ENCODE results near the gene APBB1. TPM values are rescaled to one million over a fixed set of nuclear protein-coding genes. Genes with fewer than 3 reads are reported as not detected.

The APBB1 gene
- total RNA-seq, 1 experiment from 2014 or later: 34.8 TPM

- no peak for TF ChIP-seq CTCF (conservative IDR thresholded peaks at IDR 0.05)
- no peaks in the 10 kb centered on the region for H3K79me2 ChIP-seq (ENCODE audit: insufficient read depth, low read length)
- H2BK120ac ChIP-seq (ENCODE audit: low read depth, low read length, poor library complexity, severe bottlenecking): no peak overlapping the region
- no peak overlapping the region for H3K14ac ChIP-seq (ENCODE audit: insufficient read depth, low read length)
- Mint-ChIP-seq H3K27me3 (ENCODE audit: low read depth) (peaks cover 8% of the 10 kb centered on the region), H3K36me3 (ENCODE audit: insufficient read depth in 1 of 3, low read depth in 3 of 3) (peaks cover 0 to 3% (median 0%) of the 10 kb centered on the region in 3 experiments; a peak in 1 of 7 replicates), H3K4me3 (no peak overlapping the region), H3K4me1 (peaks cover 46 to 57% of the 10 kb centered on the region in 2 experiments), H3K9me3 (no peaks in the 10 kb centered on the region), H3K27ac (no peak overlapping the region)
- no peak overlapping the region for H2BK15ac ChIP-seq (ENCODE audit: low read depth, low read length)
- H3K56ac ChIP-seq (ENCODE audit: insufficient read length, low read depth, low read length): no peak overlapping the region
- H3K23ac ChIP-seq (ENCODE audit: insufficient read length, low read depth, low read length): no peak overlapping the region
- no peak overlapping the region for H3K9ac ChIP-seq (ENCODE audit: extremely low read depth, insufficient read length, low read length)
- H4K91ac ChIP-seq (ENCODE audit: insufficient read length, low read depth, low read length): no peak overlapping the region
- H2BK20ac ChIP-seq (ENCODE audit: low read depth, low read length, poor library complexity, severe bottlenecking): no peak overlapping the region
- H2BK12ac ChIP-seq (ENCODE audit: insufficient read length, low read depth, low read length): no peak overlapping the region
- no peaks in the 10 kb centered on the region for H3K79me1 ChIP-seq (ENCODE audit: insufficient read depth, low read depth, low read length, poor library complexity, severe bottlenecking)
- no peak overlapping the region for H2AFZ ChIP-seq (ENCODE audit: low read length)
- no peak overlapping the region for H4K8ac ChIP-seq (replicated peaks; ENCODE audit: insufficient read length, low read depth, low read length)
- H3K23me2 ChIP-seq (ENCODE audit: insufficient read length, low read depth, low read length, poor library complexity, severe bottlenecking): peaks cover 7% of the 10 kb centered on the region
- H3K4me1 ChIP-seq (ENCODE audit: insufficient read depth, low read length): peaks cover 4% of the 10 kb centered on the region; the same call in 1 of the 2 replicates
- H3K27me3 ChIP-seq (ENCODE audit: insufficient read depth, low read length): 0 out of 2 replicates have a peak, but pooled peaks cover 2% of the 10 kb centered on the region
- no peak overlapping the region for H3K18ac ChIP-seq (ENCODE audit: insufficient read length, low read depth, low read length)
- H3T11ph ChIP-seq (ENCODE audit: low read length): no peak overlapping the region
- no peak overlapping the region for H3K4ac ChIP-seq (ENCODE audit: low read depth, low read length)
- no peak overlapping the region for H2BK5ac ChIP-seq (ENCODE audit: insufficient read length, low read length)
- H4K20me1 ChIP-seq (ENCODE audit: control insufficient read depth, insufficient read depth, insufficient read length): no peaks in the 10 kb centered on the region
- H3K27ac ChIP-seq (ENCODE audit: insufficient read length, low read depth, low read length): no peak overlapping the region
- no peak overlapping the region for H4K5ac ChIP-seq (ENCODE audit: insufficient read length, low read depth, low read length)
- no CpG with 5 or more reads among the region's 12 CpGs for WGBS (ENCODE audit: extremely low coverage, insufficient read length, low lambda C conversion rate)
- no peak overlapping the region for H2AK5ac ChIP-seq (ENCODE audit: insufficient read length, low read length)
- DNase-seq: no peak
- no peaks in the 10 kb centered on the region for H3K9me3 ChIP-seq (ENCODE audit: control insufficient read depth, low read depth, low read length)
- no peak overlapping the region for H3K4me2 ChIP-seq (ENCODE audit: insufficient read depth, insufficient read length, low read length)
Measured at GRCh38 chr11:6387811-6388599, 30.9 kb downstream of the APBB1 start.

Measured in H9 (cell line).